H9 (cell line): Measurements from ENCODE around the gene RPP40. TPM values are rescaled to one million over a fixed set of nuclear protein-coding genes. Genes with fewer than 3 reads are reported as not detected.

Experiments
- DNase-seq: peaks from one replicate; pipeline ENCODE4 v3.0.0-alpha.2; 2017
- H2AFZ ChIP-seq: one replicate; pipeline ENCODE4 v1.6.1; 2013; ENCODE audit warnings: mild to moderate bottlenecking, low read length, control low read depth, moderate library complexity
- H2AK5ac ChIP-seq: 2 replicates; pipeline ENCODE4 v1.6.1; 2013; ENCODE audit warnings: low read length, control low read depth, mixed read lengths; ENCODE audit not compliant: insufficient read length
- H2BK120ac ChIP-seq: one replicate; pipeline ENCODE4 v1.6.1; 2013; ENCODE audit warnings: low read depth, mild to moderate bottlenecking, low read length, control low read depth, inconsistent platforms; ENCODE audit not compliant: poor library complexity, severe bottlenecking
- H2BK12ac ChIP-seq: 2 replicates; pipeline ENCODE4 v1.6.1; 2013; ENCODE audit warnings: low read length, control low read depth, mixed read lengths, low read depth; ENCODE audit not compliant: insufficient read length
- H2BK15ac ChIP-seq: 2 replicates; pipeline ENCODE4 v1.6.1; 2013; ENCODE audit warnings: low read depth, low read length, control low read depth
- H2BK20ac ChIP-seq: one replicate; pipeline ENCODE4 v1.6.1; 2013; ENCODE audit warnings: low read depth, mild to moderate bottlenecking, low read length, control low read depth, inconsistent platforms; ENCODE audit not compliant: poor library complexity, severe bottlenecking
- H2BK5ac ChIP-seq: 2 replicates; pipeline ENCODE4 v1.6.1; 2013; ENCODE audit warnings: low read length, control low read depth, mixed read lengths; ENCODE audit not compliant: insufficient read length
- H3K14ac ChIP-seq: 2 replicates; pipeline ENCODE4 v1.6.1; 2013; ENCODE audit warnings: low read length, control low read depth; ENCODE audit not compliant: insufficient read depth
- H3K18ac ChIP-seq: 2 replicates; pipeline ENCODE4 v1.6.1; 2013; ENCODE audit warnings: low read depth, mild to moderate bottlenecking, mixed read lengths, low read length, control low read depth; ENCODE audit not compliant: insufficient read length
- H3K23ac ChIP-seq: 2 replicates; pipeline ENCODE4 v1.6.1; 2013; ENCODE audit warnings: low read length, control low read depth, mixed read lengths, low read depth; ENCODE audit not compliant: insufficient read length
- H3K23me2 ChIP-seq: 2 replicates; pipeline ENCODE4 v1.6.1; 2013; ENCODE audit warnings: low read depth, mild to moderate bottlenecking, mixed read lengths, low read length, control low read depth; ENCODE audit not compliant: insufficient read length, poor library complexity, severe bottlenecking
- H3K27ac ChIP-seq: 2 replicates; pipeline ENCODE4 v1.5.1; 2013; ENCODE audit warnings: low read length, control low read depth, mixed read lengths, low read depth; ENCODE audit not compliant: insufficient read length
- H3K27me3 ChIP-seq: 2 replicates; pipeline ENCODE4 v1.6.1; 2013; ENCODE audit warnings: low read length, control low read depth, inconsistent platforms; ENCODE audit not compliant: insufficient read depth
- H3K4ac ChIP-seq: 2 replicates; pipeline ENCODE4 v1.6.1; 2013; ENCODE audit warnings: low read depth, mild to moderate bottlenecking, control low read depth, inconsistent platforms, low read length, moderate library complexity
- H3K4me1 ChIP-seq: 2 replicates; pipeline ENCODE4 v1.6.1; 2013; ENCODE audit warnings: low read length, control low read depth, inconsistent platforms; ENCODE audit not compliant: insufficient read depth
- H3K4me2 ChIP-seq: 2 replicates; pipeline ENCODE4 v1.6.1; 2013; ENCODE audit warnings: low read length, control low read depth, mixed read lengths; ENCODE audit not compliant: insufficient read length, insufficient read depth
- H3K56ac ChIP-seq: 2 replicates; pipeline ENCODE4 v1.6.1; 2013; ENCODE audit warnings: low read depth, mild to moderate bottlenecking, mixed read lengths, low read length, control low read depth; ENCODE audit not compliant: insufficient read length
- H3K79me1 ChIP-seq: 2 replicates; pipeline ENCODE4 v1.6.1; 2013; ENCODE audit warnings: low read depth, mild to moderate bottlenecking, moderate library complexity, low read length, control low read depth, inconsistent platforms; ENCODE audit not compliant: insufficient read depth, poor library complexity, severe bottlenecking
- H3K79me2 ChIP-seq: 2 replicates; pipeline ENCODE4 v1.6.1; 2013; ENCODE audit warnings: low read length, control low read depth, inconsistent platforms; ENCODE audit not compliant: insufficient read depth
- H3K9ac ChIP-seq: 2 replicates; pipeline ENCODE4 v1.6.1; 2013; ENCODE audit warnings: low read length, control low read depth, mixed read lengths; ENCODE audit not compliant: insufficient read length; ENCODE audit errors: extremely low read depth
- H3K9me3 ChIP-seq: one replicate; pipeline ENCODE4 v1.6.1; 2013; ENCODE audit warnings: low read depth, low read length, inconsistent platforms; ENCODE audit not compliant: control insufficient read depth
- H3T11ph ChIP-seq: one replicate; pipeline ENCODE4 v1.6.1; 2013; ENCODE audit warnings: mild to moderate bottlenecking, low read length, control low read depth, inconsistent platforms
- H4K20me1 ChIP-seq: one replicate; pipeline ENCODE4 v1.6.1; 2013; ENCODE audit not compliant: control insufficient read depth, insufficient read length, insufficient read depth
- H4K5ac ChIP-seq: 2 replicates; pipeline ENCODE4 v1.6.1; 2013; ENCODE audit warnings: low read depth, mild to moderate bottlenecking, mixed read lengths, low read length, control low read depth; ENCODE audit not compliant: insufficient read length
- H4K8ac ChIP-seq: replicated peaks from 2 replicates; pipeline ENCODE4 v1.6.1; 2013; ENCODE audit warnings: low read length, control low read depth, mixed read lengths, low read depth; ENCODE audit not compliant: insufficient read length
- H4K91ac ChIP-seq: 2 replicates; pipeline ENCODE4 v1.6.1; 2013; ENCODE audit warnings: low read depth, mild to moderate bottlenecking, moderate library complexity, mixed read lengths, low read length, control low read depth; ENCODE audit not compliant: insufficient read length
- H3K27ac Mint-ChIP-seq, 3 experiments: 2 replicates in 2 of 3; 3 replicates in 1 of 3; pipeline ENCODE4 v1.8.0; 2020 to 2021; ENCODE audit warnings: mixed read lengths in 3 of 3, mild to moderate bottlenecking in 1 of 3, moderate library complexity in 1 of 3
- H3K27me3 Mint-ChIP-seq: 2 replicates; pipeline ENCODE4 v1.8.0; 2021; ENCODE audit warnings: low read depth, mild to moderate bottlenecking, moderate library complexity, mixed read lengths
- H3K36me3 Mint-ChIP-seq, 3 experiments: 2 replicates in 2 of 3; 3 replicates in 1 of 3; pipeline ENCODE4 v1.8.0; 2020 to 2021; ENCODE audit warnings: low read depth in 3 of 3, mixed read lengths in 3 of 3; ENCODE audit not compliant: insufficient read depth in 1 of 3
- H3K4me1 Mint-ChIP-seq, 2 experiments: 2 replicates each; pipeline ENCODE4 v1.8.0; 2020; ENCODE audit warnings: mixed read lengths in 2 of 2
- H3K4me3 Mint-ChIP-seq, 2 experiments: 2 replicates in 1 of 2; 3 replicates in 1 of 2; pipeline ENCODE4 v1.8.0; 2020 to 2021; ENCODE audit warnings: mild to moderate bottlenecking in 2 of 2, mixed read lengths in 2 of 2, moderate library complexity in 1 of 2
- H3K9me3 Mint-ChIP-seq, 2 experiments: 2 replicates in 1 of 2; 3 replicates in 1 of 2; pipeline ENCODE4 v1.8.0; 2020; ENCODE audit warnings: mild to moderate bottlenecking in 2 of 2, mixed read lengths in 2 of 2, moderate library complexity in 1 of 2
- WGBS: extraction: QIAGEN DNeasy Blood & Tissue Kit; methylation state at CpG from one replicate; pipeline ENCODE4 v1.1.7; 2013; ENCODE audit warnings: missing lambda C conversion rate, low lambda C conversion rate, mixed read lengths; ENCODE audit not compliant: insufficient read length; ENCODE audit errors: extremely low coverage; 5-methylcytosine and 5-hydroxymethylcytosine counted together
- total RNA-seq: library from RNA; stranded (reverse); gene quantifications from 2 replicates; pipeline ENCODE4 v1.2.1, GENCODE V29; 2021
- TF ChIP-seq, protein P1 (sequence below): fragments of 200-600 bp; sonication (generic); conservative IDR thresholded peaks from 3 replicates; pipeline ENCODE4 v1.8.0; 2021; ENCODE audit warnings: antibody characterized with exemption, mild to moderate bottlenecking

RPP40 gene
- total RNA-seq, 1 experiment from 2014 or later, result 17.8 TPM

DNA sequence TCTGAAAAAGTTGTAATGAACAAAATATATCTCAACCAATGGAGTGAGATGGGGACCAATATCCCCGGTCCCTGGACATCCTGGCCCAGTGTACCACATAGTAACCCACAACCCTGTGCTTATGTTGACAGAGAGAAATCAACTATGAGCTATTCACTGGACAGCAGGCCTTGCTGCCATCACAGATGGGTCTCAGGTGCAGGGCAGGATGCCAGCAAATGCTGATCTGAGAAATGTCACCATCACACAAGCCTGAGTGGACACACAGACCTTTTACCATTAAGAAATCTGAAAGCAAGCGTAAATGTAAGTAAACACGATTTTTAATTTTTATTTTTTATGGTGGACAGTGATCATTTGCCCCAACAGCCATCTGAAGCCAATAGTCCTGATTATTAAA, 9.1 kb downstream of the RPP40 start:
- H3K4ac ChIP-seq, result no peak overlapping the region
- TF ChIP-seq, protein P1, sequence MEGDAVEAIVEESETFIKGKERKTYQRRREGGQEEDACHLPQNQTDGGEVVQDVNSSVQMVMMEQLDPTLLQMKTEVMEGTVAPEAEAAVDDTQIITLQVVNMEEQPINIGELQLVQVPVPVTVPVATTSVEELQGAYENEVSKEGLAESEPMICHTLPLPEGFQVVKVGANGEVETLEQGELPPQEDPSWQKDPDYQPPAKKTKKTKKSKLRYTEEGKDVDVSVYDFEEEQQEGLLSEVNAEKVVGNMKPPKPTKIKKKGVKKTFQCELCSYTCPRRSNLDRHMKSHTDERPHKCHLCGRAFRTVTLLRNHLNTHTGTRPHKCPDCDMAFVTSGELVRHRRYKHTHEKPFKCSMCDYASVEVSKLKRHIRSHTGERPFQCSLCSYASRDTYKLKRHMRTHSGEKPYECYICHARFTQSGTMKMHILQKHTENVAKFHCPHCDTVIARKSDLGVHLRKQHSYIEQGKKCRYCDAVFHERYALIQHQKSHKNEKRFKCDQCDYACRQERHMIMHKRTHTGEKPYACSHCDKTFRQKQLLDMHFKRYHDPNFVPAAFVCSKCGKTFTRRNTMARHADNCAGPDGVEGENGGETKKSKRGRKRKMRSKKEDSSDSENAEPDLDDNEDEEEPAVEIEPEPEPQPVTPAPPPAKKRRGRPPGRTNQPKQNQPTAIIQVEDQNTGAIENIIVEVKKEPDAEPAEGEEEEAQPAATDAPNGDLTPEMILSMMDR, result no peak
- Mint-ChIP-seq H3K27me3 (no peaks in the 10 kb centered on the region), H3K4me3 (no peak overlapping the region), H3K36me3 (peaks cover 0 to 10% (median 3%) of the 10 kb centered on the region in 3 experiments; a peak in 4 of 7 replicates), H3K27ac (no peak overlapping the region), H3K9me3 (no peaks in the 10 kb centered on the region), H3K4me1 (no peaks in the 10 kb centered on the region; a peak in 1 of 4 replicates)
- H2AFZ ChIP-seq, result no peak overlapping the region
- H3K27me3 ChIP-seq, result no peaks in the 10 kb centered on the region
- no peaks in the 10 kb centered on the region for H3K23me2 ChIP-seq
- no peaks in the 10 kb centered on the region for H3K9me3 ChIP-seq
- no peak overlapping the region for H4K5ac ChIP-seq
- H4K8ac ChIP-seq, result no peak overlapping the region
- H4K20me1 ChIP-seq, result no peaks in the 10 kb centered on the region
- H3K14ac ChIP-seq, result no peak overlapping the region
- H3K27ac ChIP-seq, result no peak overlapping the region
- no peak overlapping the region for H2BK12ac ChIP-seq
- H3K4me2 ChIP-seq, result no peak overlapping the region
- H3K18ac ChIP-seq, result no peak overlapping the region
- no peak overlapping the region for H3T11ph ChIP-seq
- H3K9ac ChIP-seq, result no peak overlapping the region
- H3K23ac ChIP-seq, result no peak overlapping the region
- DNase-seq, result no peak
- H3K79me1 ChIP-seq, result no peaks in the 10 kb centered on the region
- H2BK5ac ChIP-seq, result no peak overlapping the region
- H3K4me1 ChIP-seq, result no peaks in the 10 kb centered on the region
- H2BK15ac ChIP-seq, result no peak overlapping the region
- H3K79me2 ChIP-seq, result no peaks in the 10 kb centered on the region
- no peak overlapping the region for H2BK120ac ChIP-seq
- H2BK20ac ChIP-seq, result no peak overlapping the region
- no peak overlapping the region for H4K91ac ChIP-seq
- no CpG with 5 or more reads among the region's 3 CpGs for WGBS
- H3K56ac ChIP-seq, result no peak overlapping the region
- H2AK5ac ChIP-seq, result no peak overlapping the region
